22Rv1 (cell line): ENCODE data around the gene GADD45B.

Source experiments
- CTCF ChIP-seq: fragments of 450-650 bp; IDR thresholded peaks from 2 replicates; pipeline ENCODE4 v1.5.1; 2017; ENCODE audit warnings: mild to moderate bottlenecking
- ZFX ChIP-seq: fragments of 450-650 bp; IDR thresholded peaks from 2 replicates; pipeline ENCODE4 v1.6.1; 2017; ENCODE audit warnings: antibody characterized with exemption, borderline replicate concordance

- TF ChIP-seq CTCF (no peak), ZFX (no peak)
These were observed 20.7 kb upstream of the GADD45B start for GRCh38 chr19:2454962-2455850.
